DOHH2 (cell line): Measurements from ENCODE around the gene TSEN2.

ENCODE experiments used
- H3F3A ChIP-seq: fragments of 200-600 bp; sonication (generic), shearing (Covaris generic); 2 replicates; pipeline ENCODE4 v1.6.0; 2016; ENCODE audit warnings: antibody characterized with exemption, mild to moderate bottlenecking; ENCODE audit not compliant: control insufficient read depth, insufficient read depth
- H3K27ac ChIP-seq: fragments of 200-600 bp; sonication (generic); 2 replicates; pipeline ENCODE4 v1.5.1; 2014; ENCODE audit warnings: low read depth, mild to moderate bottlenecking, low read length, moderate library complexity
- H3K27me3 ChIP-seq: fragments of 200-600 bp; sonication (generic); 2 replicates; pipeline ENCODE4 v1.6.1; 2014; ENCODE audit warnings: mild to moderate bottlenecking, low read length, mixed read lengths; ENCODE audit not compliant: control insufficient read depth
- H3K36me3 ChIP-seq: fragments of 200-600 bp; sonication (generic); 2 replicates; pipeline ENCODE4 v1.6.1; 2014; ENCODE audit warnings: mild to moderate bottlenecking, low read length, moderate library complexity, mixed read lengths; ENCODE audit not compliant: control insufficient read depth
- H3K4me1 ChIP-seq: fragments of 200-600 bp; sonication (generic); 2 replicates; pipeline ENCODE4 v1.6.1; 2014; ENCODE audit warnings: mild to moderate bottlenecking, low read length, mixed read lengths; ENCODE audit not compliant: control insufficient read depth
- H3K4me2 ChIP-seq: fragments of 200-600 bp; sonication (generic); 2 replicates; pipeline ENCODE4 v1.6.0; 2014; ENCODE audit warnings: mild to moderate bottlenecking, low read length, moderate library complexity
- H3K4me3 ChIP-seq: fragments of 200-600 bp; sonication (generic); 2 replicates; pipeline ENCODE4 v1.5.1; 2014; ENCODE audit warnings: mild to moderate bottlenecking, low read length, mixed read lengths
- H3K79me2 ChIP-seq: fragments of 200-600 bp; sonication (generic); 2 replicates; pipeline ENCODE4 v1.6.1; 2014; ENCODE audit warnings: mild to moderate bottlenecking, low read length, mixed read lengths; ENCODE audit not compliant: control insufficient read depth
- H3K9me2 ChIP-seq: fragments of 200-600 bp; sonication (generic); replicated peaks from 2 replicates; pipeline ENCODE4 v1.6.1; 2014; ENCODE audit warnings: mild to moderate bottlenecking, low read length, mixed read lengths; ENCODE audit not compliant: control insufficient read depth
- H3K9me3 ChIP-seq: fragments of 200-600 bp; sonication (generic); 2 replicates; pipeline ENCODE4 v1.6.1; 2014; ENCODE audit warnings: antibody characterized with exemption, low read length, mixed read lengths; ENCODE audit not compliant: control insufficient read depth, insufficient read depth
- H4K20me1 ChIP-seq: fragments of 200-600 bp; sonication (generic); 2 replicates; pipeline ENCODE4 v1.6.0; 2014; ENCODE audit warnings: low read depth, mild to moderate bottlenecking, antibody characterized with exemption, low read length, moderate library complexity; ENCODE audit not compliant: control insufficient read depth, insufficient read depth
- EZH2phosphoT487 ChIP-seq: fragments of 200-600 bp; sonication (generic); IDR thresholded peaks from 2 replicates; pipeline ENCODE4 v1.6.1; 2017; ENCODE audit warnings: borderline replicate concordance, mild to moderate bottlenecking, antibody characterized with exemption, low read length, moderate library complexity, mixed read lengths
- TF ChIP-seq, protein P1 (sequence below): fragments of 200-600 bp; sonication (generic); IDR thresholded peaks from one replicate; pipeline ENCODE4 v1.5.1; 2014; ENCODE audit warnings: antibody characterized with exemption, mild to moderate bottlenecking, low read depth, low read length; ENCODE audit not compliant: poor library complexity, severe bottlenecking

TSEN2 gene

DNA sequence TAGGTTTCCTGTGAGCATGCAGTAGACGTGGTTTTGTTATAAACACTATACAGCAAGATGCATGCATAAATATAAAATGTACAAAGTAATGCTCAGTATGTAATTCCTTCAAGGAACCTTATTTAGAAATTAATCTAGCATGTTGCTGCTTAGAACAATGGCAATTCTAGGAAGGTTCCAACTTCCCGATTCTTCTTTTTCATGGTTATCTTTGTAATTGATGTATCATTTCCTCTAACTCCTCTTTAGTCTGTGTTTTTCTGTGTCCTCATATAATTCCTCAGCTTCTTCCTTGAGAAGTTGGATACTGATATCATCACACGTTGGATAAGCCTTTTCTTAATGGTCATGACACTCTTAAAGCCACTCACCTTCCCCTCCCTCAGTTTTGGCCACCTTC is 3.5 kb downstream of the TSEN2 start:
- H3K4me1 ChIP-seq, result peaks cover 25% of the 10 kb centered on the region
- H3K4me3 ChIP-seq, result no peak overlapping the region
- H3K27ac ChIP-seq, result no peak overlapping the region
- TF ChIP-seq EZH2phosphoT487, result no peak
- TF ChIP-seq, protein P1, sequence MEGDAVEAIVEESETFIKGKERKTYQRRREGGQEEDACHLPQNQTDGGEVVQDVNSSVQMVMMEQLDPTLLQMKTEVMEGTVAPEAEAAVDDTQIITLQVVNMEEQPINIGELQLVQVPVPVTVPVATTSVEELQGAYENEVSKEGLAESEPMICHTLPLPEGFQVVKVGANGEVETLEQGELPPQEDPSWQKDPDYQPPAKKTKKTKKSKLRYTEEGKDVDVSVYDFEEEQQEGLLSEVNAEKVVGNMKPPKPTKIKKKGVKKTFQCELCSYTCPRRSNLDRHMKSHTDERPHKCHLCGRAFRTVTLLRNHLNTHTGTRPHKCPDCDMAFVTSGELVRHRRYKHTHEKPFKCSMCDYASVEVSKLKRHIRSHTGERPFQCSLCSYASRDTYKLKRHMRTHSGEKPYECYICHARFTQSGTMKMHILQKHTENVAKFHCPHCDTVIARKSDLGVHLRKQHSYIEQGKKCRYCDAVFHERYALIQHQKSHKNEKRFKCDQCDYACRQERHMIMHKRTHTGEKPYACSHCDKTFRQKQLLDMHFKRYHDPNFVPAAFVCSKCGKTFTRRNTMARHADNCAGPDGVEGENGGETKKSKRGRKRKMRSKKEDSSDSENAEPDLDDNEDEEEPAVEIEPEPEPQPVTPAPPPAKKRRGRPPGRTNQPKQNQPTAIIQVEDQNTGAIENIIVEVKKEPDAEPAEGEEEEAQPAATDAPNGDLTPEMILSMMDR, result no peak
- H3K4me2 ChIP-seq, result no peak overlapping the region
- no peaks in the 10 kb centered on the region for H3K27me3 ChIP-seq
- H3F3A ChIP-seq, result 0 out of 2 replicates have a peak, but pooled peaks cover 3% of the 10 kb centered on the region
- no peaks in the 10 kb centered on the region for H3K9me2 ChIP-seq
- H3K9me3 ChIP-seq, result no peaks in the 10 kb centered on the region
- H3K79me2 ChIP-seq, result peaks cover 54% of the 10 kb centered on the region
- H4K20me1 ChIP-seq, result no peaks in the 10 kb centered on the region
- peaks cover 65% of the 10 kb centered on the region for H3K36me3 ChIP-seq

DNA sequence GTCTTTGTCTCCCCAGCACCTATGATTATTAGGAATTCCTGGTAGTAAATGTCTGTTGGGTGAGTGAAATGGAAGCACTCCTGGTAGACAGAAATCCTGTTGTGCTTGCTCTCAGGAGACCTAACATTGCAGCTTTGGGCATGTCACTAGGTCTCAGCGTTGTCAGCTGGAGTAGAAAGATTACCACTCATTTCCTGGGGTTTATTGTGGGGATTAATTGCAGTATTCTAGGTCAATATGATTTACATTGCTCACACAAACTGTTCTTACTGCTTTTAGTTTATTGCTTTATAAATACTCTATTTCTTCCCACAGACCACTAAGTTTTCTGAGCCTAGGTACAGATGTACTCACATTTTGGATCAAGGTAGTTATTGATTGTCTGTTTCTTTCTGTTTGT is 5.1 kb downstream of the TSEN2 start:
- Histone ChIP-seq H3K36me3 (peaks cover 74% of the 10 kb centered on the region), H3K4me3 (no peak overlapping the region)
- TF ChIP-seq, protein P1, result no peak
- no peak for TF ChIP-seq EZH2phosphoT487

DNA sequence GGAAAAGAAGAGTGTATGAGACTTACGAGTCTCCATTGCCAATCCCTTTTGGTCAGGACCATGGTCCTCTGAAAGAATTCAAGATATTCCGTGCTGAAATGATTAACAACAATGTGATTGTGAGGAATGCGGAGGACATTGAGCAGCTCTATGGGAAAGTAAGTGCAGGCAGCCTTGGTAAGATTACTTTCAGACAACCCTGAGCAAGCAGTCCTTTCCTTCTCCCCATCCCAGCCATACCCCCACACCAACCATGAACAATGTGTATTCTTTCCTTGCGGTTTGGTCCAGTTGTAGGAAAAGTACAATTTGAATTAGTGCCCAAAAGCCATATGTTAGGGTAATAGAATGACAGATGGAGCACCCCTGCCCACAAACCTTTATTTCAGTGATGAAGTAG is 5.6 kb downstream of the TSEN2 start:
- Histone ChIP-seq H3K4me2 (no peak overlapping the region), H3K9me2 (no peaks in the 10 kb centered on the region), H3K27ac (no peak overlapping the region), H3K4me3 (no peak overlapping the region), H3F3A (no peaks in the 10 kb centered on the region), H3K27me3 (no peaks in the 10 kb centered on the region), H4K20me1 (no peaks in the 10 kb centered on the region), H3K9me3 (no peaks in the 10 kb centered on the region), H3K36me3 (peaks cover 70% of the 10 kb centered on the region), H3K4me1 (peaks cover 15% of the 10 kb centered on the region), H3K79me2 (peaks cover 50% of the 10 kb centered on the region)
- TF ChIP-seq, protein P1, result no peak
- TF ChIP-seq EZH2phosphoT487, result no peak

More for the DNA sequence above, 5.1 kb downstream of the TSEN2 start:
- H3K9me2 ChIP-seq, result no peaks in the 10 kb centered on the region
- H3K79me2 ChIP-seq, result peaks cover 54% of the 10 kb centered on the region
- H4K20me1 ChIP-seq, result no peaks in the 10 kb centered on the region
- H3K4me1 ChIP-seq, result peaks cover 15% of the 10 kb centered on the region
- H3F3A ChIP-seq, result no peaks in the 10 kb centered on the region
- no peaks in the 10 kb centered on the region for H3K27me3 ChIP-seq
- H3K27ac ChIP-seq, result no peak overlapping the region
- no peaks in the 10 kb centered on the region for H3K9me3 ChIP-seq
- H3K4me2 ChIP-seq, result no peak overlapping the region
